Endothelial cell of umbilical vein (primary cell): Measurements from ENCODE around the gene ORAI3. TPM values are rescaled to one million over a fixed set of nuclear protein-coding genes. Genes with fewer than 3 reads are reported as not detected.

Experiments used
- BruUV-seq: library from RNA; stranded (reverse); fragments of 400-500 nt; replicated peaks from 2 replicates; lab custom pipeline; 2021; lab: Mats Ljungman, UMichigan
- CTCF ChIA-PET: fragments of 300-600, 350-600 bp; sonication (Branson Sonifier 250); formaldehyde crosslinking; loops from one replicate; lab custom pipeline; 2021; ENCODE audit warnings: antibody characterized with exemption, inconsistent platforms; lab: Charles Lee
- POLR2A ChIA-PET: fragments of 300-600, 350-600 bp; sonication (Branson Sonifier 250); formaldehyde crosslinking; loops from one replicate; lab custom pipeline; 2021; ENCODE audit warnings: antibody characterized with exemption, inconsistent platforms; lab: Charles Lee
- DNase-seq: peaks from one replicate; pipeline ENCODE4 v3.0.0-alpha.2; 2011; ENCODE audit warnings: low read depth, low spot score
- FAIRE-seq: peaks from 2 replicates; lab custom pipeline; 2011; peaks lifted over from hg19 to GRCh38; lab: Jason Lieb, UNC
- H2AFZ ChIP-seq: 2 replicates; pipeline ENCODE4 v1.6.0; 2012; ENCODE audit warnings: low read depth, low read length, control low read depth, inconsistent platforms
- H3K27ac ChIP-seq: 2 replicates; pipeline ENCODE4 v1.5.1; 2011; ENCODE audit warnings: low read depth, mild to moderate bottlenecking, control low read depth, low read length, moderate library complexity; ENCODE audit not compliant: insufficient read depth
- H3K27me3 ChIP-seq, 2 experiments: 2 replicates each; pipeline versions ENCODE4 v1.6.0 to v1.6.1; 2011; ENCODE audit warnings: low read length in 2 of 2, mixed read lengths in 1 of 2; ENCODE audit not compliant: control insufficient read depth in 2 of 2, insufficient read depth in 2 of 2
- H3K36me3 ChIP-seq, 2 experiments: 2 replicates in 1 of 2; 3 replicates in 1 of 2; pipeline ENCODE4 v1.5.1; 2011; ENCODE audit warnings: low read length in 2 of 2, mild to moderate bottlenecking in 1 of 2, moderate library complexity in 1 of 2; ENCODE audit not compliant: control insufficient read depth in 2 of 2, insufficient read depth in 2 of 2; ENCODE audit errors: extremely low read depth in 1 of 2
- H3K4me1 ChIP-seq: 3 replicates; pipeline ENCODE4 v1.5.1; 2011; ENCODE audit warnings: mild to moderate bottlenecking, low read length; ENCODE audit not compliant: control insufficient read depth, insufficient read depth; ENCODE audit errors: extremely low read depth
- H3K4me2 ChIP-seq: 2 replicates; pipeline ENCODE4 v1.6.1; 2011; ENCODE audit warnings: low read length, control low read depth, mixed read lengths; ENCODE audit not compliant: insufficient read depth
- H3K4me3 ChIP-seq, 3 experiments: fragments of 200-600 bp in 1 of 3; sonication (generic), shearing (Covaris generic) in 1 of 3; replicated peaks in 1 of 3; 2 replicates each; pipeline ENCODE4 v1.5.1; 2011 to 2016; ENCODE audit warnings: control low read depth in 3 of 3, low read length in 3 of 3, mild to moderate bottlenecking in 2 of 3, inconsistent platforms in 1 of 3, low read depth in 1 of 3, moderate library complexity in 1 of 3; ENCODE audit not compliant: insufficient read depth in 1 of 3
- H3K79me2 ChIP-seq: 2 replicates; pipeline ENCODE4 v1.6.0; 2012; ENCODE audit warnings: low read length, inconsistent platforms; ENCODE audit not compliant: control insufficient read depth, insufficient read depth
- H3K9ac ChIP-seq: replicated peaks from 2 replicates; pipeline ENCODE3; 2011; ENCODE audit warnings: low read length, control low read depth; ENCODE audit not compliant: insufficient read depth; ENCODE audit errors: extremely low read depth
- H3K9me1 ChIP-seq: replicated peaks from 3 replicates; pipeline ENCODE4 v1.6.0; 2011; ENCODE audit warnings: mild to moderate bottlenecking, low read length; ENCODE audit not compliant: control insufficient read depth, insufficient read depth; ENCODE audit errors: extremely low read depth
- H3K9me3 ChIP-seq: replicated peaks from 2 replicates; pipeline ENCODE4 v1.5.1; 2012; ENCODE audit warnings: low read length, inconsistent platforms; ENCODE audit not compliant: control insufficient read depth, insufficient read depth
- H4K20me1 ChIP-seq: replicated peaks from 2 replicates; pipeline ENCODE3; 2011; ENCODE audit warnings: mild to moderate bottlenecking, low read length; ENCODE audit not compliant: control insufficient read depth, insufficient read depth; ENCODE audit errors: extremely low read depth
- EZH2 ChIP-seq: IDR thresholded peaks from 2 replicates; pipeline ENCODE4 v1.6.1; 2012; ENCODE audit warnings: borderline replicate concordance, low read depth, mild to moderate bottlenecking, moderate library complexity, low read length, inconsistent platforms; ENCODE audit not compliant: severe bottlenecking
- FOS ChIP-seq: IDR thresholded peaks from 2 replicates; pipeline ENCODE4 v1.6.1; 2011; ENCODE audit warnings: mild to moderate bottlenecking, low read length, moderate library complexity, borderline replicate concordance; ENCODE audit not compliant: insufficient read depth
- GATA2 ChIP-seq: IDR thresholded peaks from 2 replicates; pipeline ENCODE4 v1.7.0; 2011; ENCODE audit warnings: low read depth, mild to moderate bottlenecking, moderate library complexity, mixed read lengths, low read length; ENCODE audit not compliant: insufficient read length, insufficient read depth
- JUN ChIP-seq: IDR thresholded peaks from 2 replicates; pipeline ENCODE4 v1.6.1; 2011; ENCODE audit warnings: borderline replicate concordance, low read depth; ENCODE audit not compliant: insufficient read length, insufficient read depth
- MAX ChIP-seq: IDR thresholded peaks from 2 replicates; pipeline ENCODE4 v1.6.1; 2011; ENCODE audit not compliant: insufficient read depth, insufficient read length
- MYC ChIP-seq: IDR thresholded peaks from one replicate; pipeline ENCODE4 v1.6.1; 2011; ENCODE audit warnings: mild to moderate bottlenecking, low read depth, low read length
- POLR2A ChIP-seq: IDR thresholded peaks from 2 replicates; pipeline ENCODE4 v1.6.1; 2012; ENCODE audit warnings: low read depth, mild to moderate bottlenecking, control low read depth, low read length
- POLR2AphosphoS5 ChIP-seq: IDR thresholded peaks from 2 replicates; pipeline ENCODE4 v1.6.1; 2012; ENCODE audit warnings: low read depth, mild to moderate bottlenecking, control low read depth, low read length, moderate library complexity; ENCODE audit not compliant: insufficient read depth
- dilution Hi-C: fragments of 300-500 bp; cut with MboI; formaldehyde crosslinking; loops from one replicate; pipeline ENCODE4 v1.15.0; 2019; ENCODE audit warnings: low sequenced_read_pairs; ENCODE audit not compliant: extremely low pct_ligation_motif_present
- intact Hi-C: fragments of 100-400 bp; cut with micrococcal nuclease; formaldehyde crosslinking; loops from one replicate; pipeline ENCODE4 v1.10.0; 2022
- polyA plus RNA-seq, 4 experiments: library from polyadenylated mRNA; depleted of rRNA in 3 of 4; stranded (reverse) in 3 of 4; unstranded in 1 of 4; fragments of >200 nt; gene quantifications; 2 replicates each; pipeline versions ENCODE4 v1.2.1 to v1.2.3, GENCODE V29; 2011 to 2012; ENCODE audit warnings: missing spikeins in 1 of 4
- total RNA-seq: library from RNA; stranded (reverse); gene quantifications from 2 replicates; pipeline ENCODE4 v1.2.3, GENCODE V29; 2021
- TF ChIP-seq, protein P1 (sequence below), 2 donors: IDR thresholded peaks; 1 replicate in 1 of 2; 2 replicates in 1 of 2; pipeline ENCODE4 v1.5.1; 2011; ENCODE audit warnings: low read length in 2 of 2, mild to moderate bottlenecking in 2 of 2, moderate library complexity in 2 of 2, control low read depth in 1 of 2, inconsistent platforms in 1 of 2, low read depth in 1 of 2; ENCODE audit not compliant: insufficient read depth in 1 of 2; ENCODE audit errors: extremely low read depth in 1 of 2

The ORAI3 gene
- total and polyA plus RNA-seq, 2 donors (not counting 3 experiments of a cell fraction or from before 2014, with no cell fraction given) = 17.6 to 25.4 TPM

- no peaks in the 10 kb centered on the region for H3K9me3 ChIP-seq
- POLR2A ChIA-PET = interaction anchor here (1.1 kb wide), 1 partner anchor 196 kb away, joined by 4 read pairs; the partner anchor contains the start of gene FUS
- no peak overlapping the region for H3K4me3 ChIP-seq
- H3K9me1 ChIP-seq = no peaks in the 10 kb centered on the region
- TF ChIP-seq, protein P1, sequence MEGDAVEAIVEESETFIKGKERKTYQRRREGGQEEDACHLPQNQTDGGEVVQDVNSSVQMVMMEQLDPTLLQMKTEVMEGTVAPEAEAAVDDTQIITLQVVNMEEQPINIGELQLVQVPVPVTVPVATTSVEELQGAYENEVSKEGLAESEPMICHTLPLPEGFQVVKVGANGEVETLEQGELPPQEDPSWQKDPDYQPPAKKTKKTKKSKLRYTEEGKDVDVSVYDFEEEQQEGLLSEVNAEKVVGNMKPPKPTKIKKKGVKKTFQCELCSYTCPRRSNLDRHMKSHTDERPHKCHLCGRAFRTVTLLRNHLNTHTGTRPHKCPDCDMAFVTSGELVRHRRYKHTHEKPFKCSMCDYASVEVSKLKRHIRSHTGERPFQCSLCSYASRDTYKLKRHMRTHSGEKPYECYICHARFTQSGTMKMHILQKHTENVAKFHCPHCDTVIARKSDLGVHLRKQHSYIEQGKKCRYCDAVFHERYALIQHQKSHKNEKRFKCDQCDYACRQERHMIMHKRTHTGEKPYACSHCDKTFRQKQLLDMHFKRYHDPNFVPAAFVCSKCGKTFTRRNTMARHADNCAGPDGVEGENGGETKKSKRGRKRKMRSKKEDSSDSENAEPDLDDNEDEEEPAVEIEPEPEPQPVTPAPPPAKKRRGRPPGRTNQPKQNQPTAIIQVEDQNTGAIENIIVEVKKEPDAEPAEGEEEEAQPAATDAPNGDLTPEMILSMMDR (IDR thresholded peaks at IDR 0.05; ENCODE audit: extremely low read depth in 1 of 2, insufficient read depth in 1 of 2, low read depth in 1 of 2, low read length in 2 of 2) = no peak
- no peak for TF ChIP-seq GATA2
- no peak for TF ChIP-seq MAX
- TF ChIP-seq POLR2A = no peak
- no peak for TF ChIP-seq FOS
- TF ChIP-seq MYC = no peak
- TF ChIP-seq POLR2AphosphoS5 = no peak
- no peak for TF ChIP-seq EZH2
- TF ChIP-seq JUN = no peak
- H4K20me1 ChIP-seq = no peaks in the 10 kb centered on the region
- no peaks in the 10 kb centered on the region for H3K27me3 ChIP-seq
- H2AFZ ChIP-seq = no peak overlapping the region
- intact Hi-C loops (loop anchor here (10.0 kb wide), 1 partner anchor 711 kb away; no protein-coding TSS in a partner anchor), dilution Hi-C loops (no loop called here)
- H3K4me1 ChIP-seq = no peaks in the 10 kb centered on the region
- CTCF ChIA-PET = interaction anchor here (0.8 to 5.0 kb wide), 10 partner anchors 10 to 885 kb away, joined by 3 to 66 read pairs (median 6); partner anchors contain the start of genes STX4, VKORC1 and ZNF843
- BruUV-seq = no TSS peak
- no peak overlapping the region for H3K27ac ChIP-seq
- no peak for FAIRE-seq
- DNase-seq = no peak
- no peaks in the 10 kb centered on the region for H3K79me2 ChIP-seq
- no peak overlapping the region for H3K4me2 ChIP-seq
- H3K9ac ChIP-seq = no peak overlapping the region
- H3K36me3 ChIP-seq = peaks cover 6 to 20% of the 10 kb centered on the region in 2 experiments
Measured at GRCh38 chr16:30983289-30983889, 34.5 kb downstream of the ORAI3 start.
